ENCODE results near the gene SLC10A3.

Gene SLC10A3

GRCh38 chrX:154463611-154464220 is 26.7 kb downstream of the SLC10A3 start:
- no peak for DNase-seq (ENCODE audit: low read depth)

GRCh38 chrX:154462396-154462795 is 28.0 kb downstream of the SLC10A3 start:
- DNase-seq (ENCODE audit: low read depth), result no peak

GRCh38 chrX:154460326-154460725 is 30.1 kb downstream of the SLC10A3 start:
- no peak for DNase-seq (ENCODE audit: low read depth)

GRCh38 chrX:154459832-154460231 is 30.6 kb downstream of the SLC10A3 start:
- DNase-seq (ENCODE audit: low read depth), result no peak

- no peak for DNase-seq (ENCODE audit: low read depth)
These were observed 31.3 kb downstream of the SLC10A3 start for GRCh38 chrX:154458954-154459778.

GRCh38 chrX:154458116-154458953 is 32.1 kb downstream of the SLC10A3 start, which contains the start of gene PLXNA3:
PLXNA3 (plus strand) TSS chrX:154458281; CDS start chrX:154460184, 1,903 bp downstream.
- DNase-seq (ENCODE audit: low read depth), result peak; percentile 34

- peak; percentile 20 for DNase-seq (ENCODE audit: low read depth)
These were observed 32.8 kb downstream of the SLC10A3 start for GRCh38 chrX:154457491-154458115.

- DNase-seq (ENCODE audit: low read depth), result no peak
These were observed 37.6 kb downstream of the SLC10A3 start for GRCh38 chrX:154452823-154453222.

GRCh38 chrX:154450312-154450711 is 40.1 kb downstream of the SLC10A3 start:
- no peak for DNase-seq (ENCODE audit: low read depth)

- DNase-seq (ENCODE audit: low read depth), result no peak
These were observed 40.8 kb downstream of the SLC10A3 start for GRCh38 chrX:154449618-154450017.

GRCh38 chrX:154448484-154448883 is 41.9 kb downstream of the SLC10A3 start:
- DNase-seq (ENCODE audit: low read depth), result no peak

- no peak for DNase-seq (ENCODE audit: low read depth)
These were observed 44.0 kb downstream of the SLC10A3 start for GRCh38 chrX:154446430-154446829.

- no peak for DNase-seq (ENCODE audit: low read depth)
These were observed 44.7 kb downstream of the SLC10A3 start for GRCh38 chrX:154445776-154446175.

GRCh38 chrX:154444755-154445246 is 45.6 kb downstream of the SLC10A3 start:
- DNase-seq (ENCODE audit: low read depth), result no peak

GRCh38 chrX:154443992-154444754 is 46.3 kb downstream of the SLC10A3 start, which contains the start of gene FAM50A:
FAM50A (plus strand) TSS chrX:154444141; CDS start chrX:154444236, 95 bp downstream.
- peak; percentile 57 for DNase-seq (ENCODE audit: low read depth)

- no peak for DNase-seq (ENCODE audit: low read depth)
These were observed 46.9 kb downstream of the SLC10A3 start for GRCh38 chrX:154443479-154443910.

- no peak for DNase-seq (ENCODE audit: low read depth)
These were observed 48.3 kb downstream of the SLC10A3 start for GRCh38 chrX:154441984-154442707.

- no peak for DNase-seq (ENCODE audit: low read depth)
These were observed 48.9 kb downstream of the SLC10A3 start for GRCh38 chrX:154441564-154441963.

- no peak for DNase-seq (ENCODE audit: low read depth)
These were observed 49.6 kb downstream of the SLC10A3 start for GRCh38 chrX:154440623-154441357.

Data from activated T-cell treated with anti-CD3 and anti-CD28 coated beads for 24 hours (primary cell).